Fibroblast of pulmonary artery (primary cell): ENCODE results near the gene RPS13.

Source experiments
- DNase-seq: peaks from one replicate; pipeline ENCODE4 v3.0.0-alpha.2; 2010; ENCODE audit warnings: low read depth
- H3K4me3 ChIP-seq: replicated peaks from 2 replicates; pipeline ENCODE4 v1.5.1; 2011; ENCODE audit warnings: low read depth, mild to moderate bottlenecking, control low read depth, low read length, moderate library complexity
- CTCF ChIP-seq: IDR thresholded peaks from 2 replicates; pipeline ENCODE4 v1.5.1; 2011; ENCODE audit warnings: mild to moderate bottlenecking, control low read depth, low read length, inconsistent platforms; ENCODE audit errors: missing control alignments

The RPS13 gene

GRCh38 chr11:17026487-17027082, 50.9 kb downstream of the RPS13 start:
- TF ChIP-seq CTCF: no peak
- DNase-seq: no peak
- H3K4me3 ChIP-seq: no peak overlapping the region

GRCh38 chr11:17024924-17025323, 52.5 kb downstream of the RPS13 start:
- no peak overlapping the region for H3K4me3 ChIP-seq
- TF ChIP-seq CTCF: no peak
- DNase-seq: no peak
